ENCODE data around the gene MYO1D. TPM values are rescaled to one million over a fixed set of nuclear protein-coding genes. Genes with fewer than 3 reads are reported as not detected.

Gene MYO1D
- total RNA-seq, 3 donors from 2014 or later = 166 to 495 (median 256) TPM

DNA sequence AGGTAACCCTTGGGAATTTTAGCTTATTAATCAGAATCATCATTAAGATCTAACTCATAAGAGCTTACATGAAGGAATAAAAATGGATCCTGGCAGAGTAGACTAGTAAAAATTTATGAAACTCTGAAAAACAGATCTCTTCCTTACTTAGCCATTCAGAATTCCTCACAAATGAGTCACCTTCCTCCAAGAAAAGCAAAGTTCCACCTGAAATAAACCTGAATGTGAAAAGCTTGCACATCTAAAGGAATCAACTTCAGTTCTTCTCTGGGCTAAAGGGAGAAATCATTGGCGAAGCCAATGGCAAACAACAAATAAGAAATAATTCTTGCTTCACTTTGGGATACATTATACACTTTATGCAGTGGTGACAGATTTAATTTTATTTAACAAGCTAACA, 22.7 kb downstream of the MYO1D start:
- no peak for DNase-seq
- peak; percentile 37 for ATAC-seq
- no peak overlapping the region for H3K4me3 ChIP-seq

DNA sequence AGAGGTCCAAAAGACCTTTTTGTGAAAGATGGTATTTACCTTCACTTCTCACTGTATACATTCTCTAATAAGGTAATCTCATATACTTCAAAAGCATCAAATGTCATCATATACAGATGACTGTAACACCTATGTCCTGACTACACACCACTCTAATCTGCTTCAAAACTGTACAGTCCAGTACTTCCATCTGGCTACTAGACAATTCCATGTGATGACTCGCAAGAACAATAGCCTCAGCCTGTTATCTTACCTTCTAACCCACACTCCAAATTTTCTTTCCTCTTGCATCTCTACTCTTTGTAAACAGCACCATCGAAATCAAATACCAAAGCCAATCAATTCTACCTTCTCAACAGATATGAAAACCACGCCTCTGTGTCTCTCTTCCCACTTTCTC, 24.1 kb downstream of the MYO1D start:
- ATAC-seq = no peak
- intact Hi-C loops (cut with DNase I, micrococcal nuclease) = no loop called here
- TF ChIP-seq, protein P1, sequence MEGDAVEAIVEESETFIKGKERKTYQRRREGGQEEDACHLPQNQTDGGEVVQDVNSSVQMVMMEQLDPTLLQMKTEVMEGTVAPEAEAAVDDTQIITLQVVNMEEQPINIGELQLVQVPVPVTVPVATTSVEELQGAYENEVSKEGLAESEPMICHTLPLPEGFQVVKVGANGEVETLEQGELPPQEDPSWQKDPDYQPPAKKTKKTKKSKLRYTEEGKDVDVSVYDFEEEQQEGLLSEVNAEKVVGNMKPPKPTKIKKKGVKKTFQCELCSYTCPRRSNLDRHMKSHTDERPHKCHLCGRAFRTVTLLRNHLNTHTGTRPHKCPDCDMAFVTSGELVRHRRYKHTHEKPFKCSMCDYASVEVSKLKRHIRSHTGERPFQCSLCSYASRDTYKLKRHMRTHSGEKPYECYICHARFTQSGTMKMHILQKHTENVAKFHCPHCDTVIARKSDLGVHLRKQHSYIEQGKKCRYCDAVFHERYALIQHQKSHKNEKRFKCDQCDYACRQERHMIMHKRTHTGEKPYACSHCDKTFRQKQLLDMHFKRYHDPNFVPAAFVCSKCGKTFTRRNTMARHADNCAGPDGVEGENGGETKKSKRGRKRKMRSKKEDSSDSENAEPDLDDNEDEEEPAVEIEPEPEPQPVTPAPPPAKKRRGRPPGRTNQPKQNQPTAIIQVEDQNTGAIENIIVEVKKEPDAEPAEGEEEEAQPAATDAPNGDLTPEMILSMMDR (IDR thresholded peaks at IDR 0.05) = no peak

More for the DNA sequence above, 22.7 kb downstream of the MYO1D start:
- no peaks in the 10 kb centered on the region for H3K36me3 ChIP-seq (ENCODE audit: low read depth)
- H3K9me3 ChIP-seq = no peaks in the 10 kb centered on the region
- intact Hi-C loops (cut with DNase I, micrococcal nuclease) = no loop called here
- peaks cover 25% of the 10 kb centered on the region for H3K4me1 ChIP-seq (ENCODE audit: low read depth)
- TF ChIP-seq, protein P1 (IDR thresholded peaks at IDR 0.05) = no peak

DNA sequence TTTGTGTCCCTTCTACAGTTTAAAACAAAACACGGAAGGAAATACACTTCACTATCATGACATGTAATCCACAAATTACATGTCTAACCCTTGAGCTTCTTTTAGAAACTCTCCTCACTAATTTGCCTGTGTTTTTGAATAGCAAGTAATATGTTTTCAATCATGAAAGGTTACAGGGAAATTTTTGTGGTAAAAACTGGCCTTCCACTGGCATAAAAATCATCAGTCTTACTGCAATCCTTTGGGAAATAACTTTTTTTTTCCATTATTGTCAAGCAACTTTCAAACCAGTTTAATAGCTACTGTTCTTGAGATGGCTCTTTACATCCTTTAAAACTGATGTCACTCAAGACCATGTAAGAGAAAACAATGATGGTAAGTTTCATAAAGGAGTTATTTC, 27.0 kb downstream of the MYO1D start:
- no peaks in the 10 kb centered on the region for H3K36me3 ChIP-seq (ENCODE audit: low read depth)
- H3K4me3 ChIP-seq = no peak overlapping the region
- ATAC-seq (no peak), DNase-seq (no peak)
- no peaks in the 10 kb centered on the region for H3K9me3 ChIP-seq
- TF ChIP-seq, protein P1 (IDR thresholded peaks at IDR 0.05) = no peak
- peaks cover 31% of the 10 kb centered on the region for H3K4me1 ChIP-seq (ENCODE audit: low read depth)
- intact Hi-C loops (cut with DNase I, micrococcal nuclease) = no loop called here

More for the DNA sequence above, 24.1 kb downstream of the MYO1D start:
- Histone ChIP-seq H3K9me3 (no peaks in the 10 kb centered on the region), H3K36me3 (ENCODE audit: low read depth) (no peaks in the 10 kb centered on the region), H3K4me1 (ENCODE audit: low read depth) (peaks cover 31% of the 10 kb centered on the region), H3K4me3 (no peak overlapping the region)
- no peak for DNase-seq

DNA sequence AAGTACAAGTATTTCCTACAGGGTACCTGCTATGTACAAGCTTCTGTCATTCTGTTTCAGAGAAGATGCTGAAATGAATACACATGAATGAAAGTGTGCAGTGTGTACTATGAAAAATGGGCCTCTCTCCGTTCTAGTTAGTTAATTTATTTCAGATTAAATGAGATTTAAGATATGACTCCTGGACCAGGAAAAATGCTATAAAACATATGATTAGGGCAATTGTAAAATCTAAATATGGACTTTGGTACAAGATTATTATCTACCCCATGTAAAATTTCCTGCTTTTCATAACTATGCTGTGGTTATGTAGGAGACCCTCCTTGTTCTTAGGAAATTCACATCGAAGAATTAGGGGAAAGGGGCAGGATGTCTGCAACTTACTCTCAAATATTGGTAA, 28.9 kb downstream of the MYO1D start:
- H3K4me1 ChIP-seq (ENCODE audit: low read depth) = peaks cover 26% of the 10 kb centered on the region

DNA sequence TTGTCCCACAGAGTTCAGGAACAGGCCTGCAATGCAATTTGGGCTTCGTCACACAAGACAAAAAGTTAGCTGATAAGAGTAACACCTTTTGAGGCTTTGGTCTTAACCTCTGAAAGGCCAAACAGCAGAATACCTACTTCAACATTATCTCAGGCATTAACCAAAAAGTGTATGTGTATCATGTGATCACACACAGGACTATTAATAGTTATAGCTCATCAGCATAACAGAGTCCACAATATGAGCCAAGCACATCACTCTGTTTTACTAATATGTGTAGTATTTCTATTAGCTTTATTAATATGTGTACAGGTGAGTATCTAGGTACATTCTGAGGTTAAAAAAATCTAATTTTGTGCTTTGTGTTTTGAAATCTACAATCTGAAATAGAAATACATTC, 30.8 kb downstream of the MYO1D start:
- Histone ChIP-seq H3K4me1 (ENCODE audit: low read depth) (peaks cover 14% of the 10 kb centered on the region), H3K4me3 (no peak overlapping the region), H3K36me3 (ENCODE audit: low read depth) (no peaks in the 10 kb centered on the region), H3K9me3 (no peaks in the 10 kb centered on the region)
- ATAC-seq = no peak
- no peak for DNase-seq
- intact Hi-C loops (cut with DNase I, micrococcal nuclease) = no loop called here
- TF ChIP-seq, protein P1 (IDR thresholded peaks at IDR 0.05) = no peak

More for the DNA sequence above, 28.9 kb downstream of the MYO1D start:
- Histone ChIP-seq H3K4me3 (no peak overlapping the region), H3K9me3 (no peaks in the 10 kb centered on the region), H3K36me3 (ENCODE audit: low read depth) (no peaks in the 10 kb centered on the region)
- intact Hi-C loops (cut with DNase I, micrococcal nuclease) = no loop called here
- TF ChIP-seq, protein P1 (IDR thresholded peaks at IDR 0.05) = no peak
- DNase-seq (no peak), ATAC-seq (peak; percentile 83)

DNA sequence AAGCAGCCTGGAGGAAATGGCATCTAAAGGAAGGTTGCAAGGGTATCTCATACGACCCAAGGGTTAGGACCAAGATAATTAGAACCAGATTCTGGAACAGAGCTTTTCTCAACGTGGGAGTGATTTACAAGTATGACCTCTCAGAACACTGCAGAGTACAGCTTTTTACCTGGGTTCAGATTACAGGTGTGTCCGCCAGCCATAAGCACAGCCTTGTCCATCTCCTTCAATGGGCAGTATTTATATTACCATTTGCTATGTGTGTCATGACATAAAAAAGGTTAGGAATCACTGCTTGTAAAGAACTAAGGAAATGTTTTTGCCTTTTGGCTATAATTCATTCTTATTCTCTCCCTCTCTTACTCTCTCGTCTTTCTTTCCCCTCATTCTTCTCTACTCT, 36.7 kb downstream of the MYO1D start:
- Histone ChIP-seq H3K36me3 (ENCODE audit: low read depth) (no peaks in the 10 kb centered on the region), H3K9me3 (no peaks in the 10 kb centered on the region), H3K4me3 (no peak overlapping the region), H3K4me1 (ENCODE audit: low read depth) (peaks cover 6% of the 10 kb centered on the region)
- DNase-seq (no peak), ATAC-seq (peak; percentile 71)
- TF ChIP-seq, protein P1 (IDR thresholded peaks at IDR 0.05) = no peak
- intact Hi-C loops (cut with DNase I, micrococcal nuclease) = no loop called here
